HCT116 (cell line): Measurements from ENCODE around the gene CFAP126.

Experiments
- CEBPB ChIP-seq: IDR thresholded peaks from 2 replicates; pipeline ENCODE4 v1.6.1; 2012; ENCODE audit warnings: low read depth
- EGR1 ChIP-seq: IDR thresholded peaks from 2 replicates; pipeline ENCODE4 v1.6.1; 2012; ENCODE audit warnings: low read depth
- EZH2 ChIP-seq: fragments of 200-600 bp; sonication (generic); IDR thresholded peaks from 2 replicates; pipeline ENCODE4 v1.6.1; 2017; ENCODE audit warnings: antibody characterized with exemption, mixed run types
- POLR2A ChIP-seq: IDR thresholded peaks from 2 replicates; pipeline ENCODE4 v1.7.0; 2011; ENCODE audit warnings: borderline replicate concordance; ENCODE audit not compliant: insufficient read depth, insufficient read length; ENCODE audit errors: extremely low read depth
- RAD21 ChIP-seq: IDR thresholded peaks from 2 replicates; pipeline ENCODE4 v1.6.1; 2012; ENCODE audit warnings: low read depth, mild to moderate bottlenecking
- ZFX ChIP-seq: fragments of 450-650 bp; IDR thresholded peaks from 2 replicates; pipeline ENCODE4 v1.6.1; 2017
- ZNF274 ChIP-seq: fragments of 200-500 bp; sonication (Bioruptor generic); IDR thresholded peaks from 2 replicates; pipeline ENCODE4 v1.6.1; 2014; ENCODE audit warnings: mild to moderate bottlenecking, low read depth, low read length, inconsistent platforms
- TF ChIP-seq, protein P1 (sequence below), 3 experiments: fragments of 200-600 bp in 1 of 3; sonication (generic) in 1 of 3; IDR thresholded peaks in 2 of 3; conservative IDR thresholded peaks in 1 of 3; 2 replicates each; pipeline ENCODE4 v1.5.1; 2012 to 2017; ENCODE audit warnings: low read depth in 2 of 3, low read length in 2 of 3, antibody characterized with exemption in 1 of 3, borderline replicate concordance in 1 of 3, control low read depth in 1 of 3, mild to moderate bottlenecking in 1 of 3, mixed read lengths in 1 of 3, mixed run types in 1 of 3, moderate library complexity in 1 of 3; ENCODE audit not compliant: insufficient read depth in 1 of 3

DNA sequence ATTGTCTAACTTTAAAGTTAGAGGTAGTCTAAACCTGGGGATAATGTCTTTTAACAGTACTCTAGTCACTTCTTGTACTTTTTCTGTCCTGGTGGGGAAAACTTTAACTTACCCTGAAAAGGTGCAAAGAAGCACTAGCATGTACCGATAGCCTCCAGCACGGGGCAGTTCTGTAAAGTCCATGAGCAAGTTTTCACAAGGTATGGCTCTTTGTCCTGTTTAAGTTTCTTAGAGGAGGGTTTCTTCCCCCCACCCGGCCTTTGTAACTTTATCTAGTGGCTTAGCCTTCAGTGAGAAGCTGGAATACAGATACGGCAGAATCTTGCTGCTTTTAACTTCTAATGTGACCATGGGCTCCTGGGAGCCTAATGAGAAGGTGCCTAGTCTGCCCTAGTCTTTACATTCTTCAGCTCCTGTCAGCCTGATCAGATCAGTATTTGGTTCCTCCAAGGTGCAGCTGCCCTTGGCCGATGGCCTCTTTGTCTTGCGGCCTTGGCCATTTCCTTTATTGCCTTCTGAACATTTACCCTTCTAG is 39.8 kb upstream of the CFAP126 start:
- no peak for TF ChIP-seq POLR2A
- TF ChIP-seq, protein P1, sequence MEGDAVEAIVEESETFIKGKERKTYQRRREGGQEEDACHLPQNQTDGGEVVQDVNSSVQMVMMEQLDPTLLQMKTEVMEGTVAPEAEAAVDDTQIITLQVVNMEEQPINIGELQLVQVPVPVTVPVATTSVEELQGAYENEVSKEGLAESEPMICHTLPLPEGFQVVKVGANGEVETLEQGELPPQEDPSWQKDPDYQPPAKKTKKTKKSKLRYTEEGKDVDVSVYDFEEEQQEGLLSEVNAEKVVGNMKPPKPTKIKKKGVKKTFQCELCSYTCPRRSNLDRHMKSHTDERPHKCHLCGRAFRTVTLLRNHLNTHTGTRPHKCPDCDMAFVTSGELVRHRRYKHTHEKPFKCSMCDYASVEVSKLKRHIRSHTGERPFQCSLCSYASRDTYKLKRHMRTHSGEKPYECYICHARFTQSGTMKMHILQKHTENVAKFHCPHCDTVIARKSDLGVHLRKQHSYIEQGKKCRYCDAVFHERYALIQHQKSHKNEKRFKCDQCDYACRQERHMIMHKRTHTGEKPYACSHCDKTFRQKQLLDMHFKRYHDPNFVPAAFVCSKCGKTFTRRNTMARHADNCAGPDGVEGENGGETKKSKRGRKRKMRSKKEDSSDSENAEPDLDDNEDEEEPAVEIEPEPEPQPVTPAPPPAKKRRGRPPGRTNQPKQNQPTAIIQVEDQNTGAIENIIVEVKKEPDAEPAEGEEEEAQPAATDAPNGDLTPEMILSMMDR (IDR thresholded peaks at IDR 0.05 in 2 of 3, conservative IDR thresholded peaks at IDR 0.05 in 1 of 3; ENCODE audit: borderline replicate concordance in 1 of 3, insufficient read depth in 1 of 3, low read depth in 2 of 3, low read length in 2 of 3) = no peak
- TF ChIP-seq RAD21 = no peak
- no peak for TF ChIP-seq ZNF274
- TF ChIP-seq EGR1 = no peak
- no peak for TF ChIP-seq CEBPB
- no peak for TF ChIP-seq ZFX
- TF ChIP-seq EZH2 = no peak
